H1 (cell line): ENCODE measurements around the gene CNN3. TPM values are rescaled to one million over a fixed set of nuclear protein-coding genes. Genes with fewer than 3 reads are reported as not detected.
A peak's percentile ranks its signal among the peaks of the same experiment; 100 is the strongest.

Experiments used
- CTCF ChIA-PET: fragments of 300-600 bp; sonication (Branson Sonifier 250); formaldehyde crosslinking; loops from one replicate; lab custom pipeline; 2021; ENCODE audit not compliant: partially characterized antibody; lab: Charles Lee
- POLR2A ChIA-PET: fragments of 300-600 bp; sonication (Branson Sonifier 250); formaldehyde crosslinking; loops from one replicate; lab custom pipeline; 2021; ENCODE audit warnings: inconsistent platforms; ENCODE audit not compliant: partially characterized antibody; lab: Charles Lee
- DNase-seq, 2 experiments: peaks; one replicate each; pipeline versions ENCODE4 v3.0.0 to v3.0.0-alpha.2; 2010 to 2022; ENCODE audit warnings: low spot score in 2 of 2, low read depth in 1 of 2, mixed read lengths in 1 of 2
- FAIRE-seq: peaks from 2 replicates; lab custom pipeline; 2011; peaks lifted over from hg19 to GRCh38; lab: Jason Lieb, UNC
- H2AFZ ChIP-seq: 2 replicates; pipeline ENCODE4 v1.8.1; 2012; ENCODE audit warnings: low read length, inconsistent platforms
- H2AK5ac ChIP-seq: 2 replicates; pipeline ENCODE4 v1.6.1; 2013; ENCODE audit warnings: low read depth, low read length
- H2BK120ac ChIP-seq: replicated peaks from 2 replicates; pipeline ENCODE3; 2013; ENCODE audit warnings: low read depth, low read length, inconsistent platforms
- H2BK12ac ChIP-seq: 2 replicates; pipeline ENCODE4 v1.6.1; 2013; ENCODE audit warnings: low read depth, low read length
- H2BK15ac ChIP-seq: 2 replicates; pipeline ENCODE4 v1.6.1; 2013; ENCODE audit warnings: low read length
- H2BK20ac ChIP-seq: 2 replicates; pipeline ENCODE4 v1.6.1; 2013; ENCODE audit warnings: low read length
- H2BK5ac ChIP-seq: 2 replicates; pipeline ENCODE4 v1.6.1; 2013; ENCODE audit warnings: low read depth, low read length
- H3K14ac ChIP-seq: 2 replicates; pipeline ENCODE4 v1.6.1; 2013; ENCODE audit warnings: inconsistent platforms; ENCODE audit not compliant: insufficient read length
- H3K18ac ChIP-seq: 2 replicates; pipeline ENCODE4 v1.6.1; 2013; ENCODE audit warnings: low read length; ENCODE audit errors: extremely low read depth
- H3K23ac ChIP-seq: 2 replicates; pipeline ENCODE4 v1.6.1; 2013; ENCODE audit warnings: inconsistent platforms; ENCODE audit not compliant: insufficient read length
- H3K23me2 ChIP-seq: 2 replicates; pipeline ENCODE4 v1.6.1; 2013; ENCODE audit warnings: low read depth, low read length
- H3K27ac ChIP-seq: 2 replicates; pipeline ENCODE4 v1.6.1; 2011; ENCODE audit warnings: low read depth, low read length, inconsistent platforms
- H3K27me3 ChIP-seq, 4 experiments: replicated peaks in 1 of 4; 1 replicate in 1 of 4; 2 replicates in 3 of 4; pipeline versions ENCODE4 v1.6.1 to v1.8.1; 2011 to 2013; ENCODE audit warnings: low read length in 3 of 4, mild to moderate bottlenecking in 3 of 4, inconsistent platforms in 2 of 4, mixed read lengths in 2 of 4, moderate library complexity in 1 of 4; ENCODE audit not compliant: control insufficient read depth in 3 of 4, insufficient read depth in 3 of 4; ENCODE audit errors: extremely low read depth in 1 of 4
- H3K36me3 ChIP-seq, 4 experiments: 2 replicates each; pipeline versions ENCODE4 v1.6.1 to v1.8.1; 2011 to 2013; ENCODE audit warnings: mild to moderate bottlenecking in 4 of 4, low read length in 3 of 4, moderate library complexity in 2 of 4, control low read depth in 1 of 4, inconsistent platforms in 1 of 4; ENCODE audit not compliant: insufficient read depth in 4 of 4, control insufficient read depth in 2 of 4
- H3K4ac ChIP-seq: replicated peaks from 2 replicates; pipeline ENCODE3; 2013; ENCODE audit warnings: low read length, low read depth, mixed read lengths, inconsistent platforms; ENCODE audit not compliant: insufficient read length
- H3K4me1 ChIP-seq, 4 experiments: replicated peaks in 1 of 4; 1 replicate in 1 of 4; 2 replicates in 3 of 4; pipeline versions ENCODE4 v1.6.1 to v1.8.1; 2011 to 2013; ENCODE audit warnings: low read length in 3 of 4, inconsistent platforms in 2 of 4, mixed read lengths in 1 of 4; ENCODE audit not compliant: insufficient read depth in 4 of 4, control insufficient read depth in 3 of 4
- H3K4me2 ChIP-seq, 2 experiments: 2 replicates each; pipeline versions ENCODE4 v1.6.1 to v1.8.1; 2011 to 2013; ENCODE audit warnings: low read depth in 2 of 2, low read length in 2 of 2, control low read depth in 1 of 2, inconsistent platforms in 1 of 2, mild to moderate bottlenecking in 1 of 2; ENCODE audit not compliant: insufficient read depth in 1 of 2
- H3K4me3 ChIP-seq, 4 experiments: fragments of 200-600, 300-600 bp in 1 of 4; sonication (generic), shearing (Covaris generic), sonication (Bioruptor Twin) in 1 of 4; 2 replicates each; pipeline versions ENCODE4 v1.5.1 to v1.8.1; 2011 to 2016; ENCODE audit warnings: low read length in 4 of 4, low read depth in 3 of 4, control low read depth in 2 of 4, inconsistent platforms in 2 of 4, mild to moderate bottlenecking in 2 of 4, mixed read lengths in 1 of 4, moderate library complexity in 1 of 4; ENCODE audit not compliant: insufficient read depth in 2 of 4; ENCODE audit errors: extremely low read depth in 1 of 4
- H3K56ac ChIP-seq: replicated peaks from 2 replicates; pipeline ENCODE3; 2013; ENCODE audit warnings: low read depth, mild to moderate bottlenecking, mixed read lengths, low read length, inconsistent platforms; ENCODE audit not compliant: insufficient read length
- H3K79me1 ChIP-seq: 2 replicates; pipeline ENCODE4 v1.6.1; 2013; ENCODE audit warnings: low read depth, low read length, control low read depth
- H3K79me2 ChIP-seq, 2 experiments: 2 replicates each; pipeline versions ENCODE4 v1.6.1 to v1.8.1; 2012 to 2013; ENCODE audit warnings: low read length in 2 of 2, mild to moderate bottlenecking in 2 of 2, inconsistent platforms in 1 of 2; ENCODE audit not compliant: insufficient read depth in 2 of 2, control insufficient read depth in 1 of 2
- H3K9ac ChIP-seq, 4 experiments: replicated peaks in 1 of 4; 1 replicate in 1 of 4; 2 replicates in 3 of 4; pipeline versions ENCODE4 v1.6.1 to v1.8.1; 2011 to 2013; ENCODE audit warnings: low read depth in 3 of 4, low read length in 3 of 4, control low read depth in 2 of 4, mild to moderate bottlenecking in 2 of 4, moderate library complexity in 2 of 4, inconsistent platforms in 1 of 4; ENCODE audit errors: extremely low read depth in 1 of 4
- H3K9me3 ChIP-seq, 2 experiments: 2 replicates each; pipeline versions ENCODE4 v1.6.1 to v1.8.1; 2012 to 2013; ENCODE audit warnings: mild to moderate bottlenecking in 2 of 2, moderate library complexity in 2 of 2, control low read depth in 1 of 2, inconsistent platforms in 1 of 2, low read depth in 1 of 2, low read length in 1 of 2, mixed read lengths in 1 of 2; ENCODE audit not compliant: insufficient read depth in 2 of 2
- H4K20me1 ChIP-seq, 2 experiments: replicated peaks in 1 of 2; 2 replicates each; pipeline versions ENCODE3 to v1.8.1; 2011 to 2013; ENCODE audit warnings: inconsistent platforms in 2 of 2, low read length in 2 of 2, mild to moderate bottlenecking in 1 of 2; ENCODE audit not compliant: insufficient read depth in 2 of 2, control insufficient read depth in 1 of 2
- H4K5ac ChIP-seq: 2 replicates; pipeline ENCODE4 v1.6.1; 2013; ENCODE audit warnings: low read length, low read depth, mixed read lengths, inconsistent platforms; ENCODE audit not compliant: insufficient read length
- H4K8ac ChIP-seq: 2 replicates; pipeline ENCODE4 v1.8.0; 2013; ENCODE audit warnings: mild to moderate bottlenecking, moderate library complexity, low read length, inconsistent platforms; ENCODE audit not compliant: insufficient read depth; ENCODE audit errors: extremely low read depth
- H4K91ac ChIP-seq: replicated peaks from 2 replicates; pipeline ENCODE3; 2013; ENCODE audit warnings: low read length, mixed read lengths, inconsistent platforms; ENCODE audit not compliant: insufficient read length
- BCL11A ChIP-seq, 2 experiments: IDR thresholded peaks; one replicate each; pipeline ENCODE4 v1.6.1; 2011; ENCODE audit warnings: low read depth in 2 of 2, low read length in 2 of 2, mild to moderate bottlenecking in 2 of 2
- MAFK ChIP-seq: IDR thresholded peaks from 2 replicates; pipeline ENCODE4 v1.6.1; 2012; ENCODE audit warnings: low read depth, mild to moderate bottlenecking, improper control_type of control experiment, low read length
- WGBS, 2 experiments: shearing (Covaris generic) in 1 of 2; methylation state at CpG; one replicate each; pipeline versions ENCODE4 v1.1.6 to v1.1.7; 2013 to 2015; ENCODE audit warnings: low lambda C conversion rate in 2 of 2, mixed read lengths in 2 of 2, inconsistent platforms in 1 of 2, low coverage in 1 of 2, missing lambda C conversion rate in 1 of 2; ENCODE audit not compliant: insufficient replicate concordance in 2 of 2, insufficient coverage in 1 of 2, insufficient read length in 1 of 2; ENCODE audit errors: extremely low coverage in 1 of 2, missing lambda C conversion rate in 1 of 2; 5-methylcytosine and 5-hydroxymethylcytosine counted together
- polyA plus RNA-seq, 7 experiments: library from polyadenylated mRNA; depleted of rRNA in 3 of 7; stranded (reverse) in 5 of 7; unstranded in 2 of 7; fragments of >200 nt in 5 of 7; fragments of 200-250 nt in 2 of 7; gene quantifications; 1 replicate in 5 of 7; 2 replicates in 1 of 7; 4 replicates in 1 of 7; pipeline versions ENCODE4 v1.2.1 to v1.2.3, GENCODE V29; 2011 to 2013; ENCODE audit warnings: missing spikeins in 2 of 7, mixed read lengths in 2 of 7
- total RNA-seq: library from RNA; stranded (reverse); fragmentation: NEBNext Ultra II Directional; extraction: Animal tissue kit (Norgen Biotek cat#: 25700); gene quantifications from 2 replicates; pipeline ENCODE4 v1.2.1, GENCODE V29; 2021

The CNN3 gene
- total and polyA plus RNA-seq, 2 of the 8 experiments (the other 6 are each of a cell fraction or from before 2014, with no cell fraction given): 134 to 266 TPM

GRCh38 chr1:94884507-94884906 is 42.4 kb downstream of the CNN3 start:
- Histone ChIP-seq H3K4ac (no peak overlapping the region), H3K4me1 (peaks cover 7 to 38% (median 22%) of the 10 kb centered on the region in 4 experiments), H3K27me3 (peaks cover 0 to 1% (median 0%) of the 10 kb centered on the region in 4 experiments; a peak in 1 of 7 replicates), H3K18ac (no peak overlapping the region), H2AK5ac (no peak overlapping the region; the same call in 1 of the 2 replicates), H3K9me3 (no peaks in the 10 kb centered on the region), H2BK15ac (peak overlapping the region; percentile 23; the same call in 1 of the 2 replicates), H3K4me2 (no peak overlapping the region), H3K79me2 (no peaks in the 10 kb centered on the region), H4K20me1 (no peaks in the 10 kb centered on the region), H2BK5ac (no peak overlapping the region), H4K91ac (no peak overlapping the region), H4K5ac (no peak overlapping the region), H3K9ac (no peak overlapping the region), H3K79me1 (no peaks in the 10 kb centered on the region), H3K36me3 (no peaks in the 10 kb centered on the region; a peak in 1 of 8 replicates), H2BK120ac (peak overlapping the region; percentile 44), H2BK12ac (no peak overlapping the region; the same call in 1 of the 2 replicates), H3K23me2 (no peaks in the 10 kb centered on the region; the same call in 1 of the 2 replicates), H3K27ac (no peak overlapping the region), H4K8ac (no peak overlapping the region), H3K23ac (no peak overlapping the region), H2BK20ac (peak overlapping the region; percentile 29; the same call in 1 of the 2 replicates), H2AFZ (no peak overlapping the region), H3K56ac (no peak overlapping the region), H3K14ac (no peak overlapping the region), H3K4me3 (no peak overlapping the region; a peak in 1 of 8 replicates)
- FAIRE-seq (no peak), DNase-seq (no peak)
- no peak for TF ChIP-seq BCL11A (IDR thresholded peaks at IDR 0.05; ENCODE audit: low read depth in 2 of 2, low read length in 2 of 2)
- 0 out of 2 replicates have a peak, but pooled peaks have one; percentile 9 for TF ChIP-seq MAFK
- ChIA-PET CTCF (interaction anchor here (0.8 to 4.5 kb wide), 3 partner anchors 16 to 30 kb away, joined by 3 to 27 read pairs (median 3); no protein-coding TSS in a partner anchor), POLR2A (interaction anchor here (0.9 to 1.9 kb wide), 4 partner anchors 9 to 40 kb away, joined by 3 to 5 read pairs (median 4); no protein-coding TSS in a partner anchor)
- 79% methylated on average over 6 of the region's 6 CpGs; no CpG with 5 or more reads in 1 of the 2 experiments for WGBS, 2 experiments
